ENCODE data around the gene ZNF101. TPM values are rescaled to one million over a fixed set of nuclear protein-coding genes. Genes with fewer than 3 reads are reported as not detected.

The ZNF101 gene
- total RNA-seq, 4 donors from 2014 or later = 5.5 to 8.2 (median 6.5) TPM

- no peak for TF ChIP-seq CTCF (IDR thresholded peaks at IDR 0.05)
- no peak for TF ChIP-seq POLR2A (IDR thresholded peaks at IDR 0.05)
- no peaks in the 10 kb centered on the region for H3K9me3 ChIP-seq
- H3K27ac ChIP-seq = no peak overlapping the region
- 78 to 86% methylated on average over 6 to 12 of the region's 17 CpGs for WGBS, 2 donors
- intact Hi-C loops (cut with DNase I) = no loop called here
- H3K27me3 ChIP-seq = no peaks in the 10 kb centered on the region
- no peak for DNase-seq
- no peak overlapping the region for H3K4me3 ChIP-seq
- peaks cover 33 to 63% (median 48%) of the 10 kb centered on the region in 3 donors for H3K36me3 ChIP-seq
- H3K4me1 ChIP-seq = peaks cover 15 to 53% (median 31%) of the 10 kb centered on the region in 3 donors
Measured at GRCh38 chr19:19659646-19660245, 8.9 kb upstream of the ZNF101 start.

- Histone ChIP-seq H3K27me3 (no peaks in the 10 kb centered on the region), H3K9me3 (no peaks in the 10 kb centered on the region), H3K36me3 (peaks cover 19 to 48% (median 33%) of the 10 kb centered on the region in 3 donors), H3K4me3 (peak overlapping the region in 1 of 4 donors; percentile 100), H3K4me1 (peaks cover 15 to 53% (median 31%) of the 10 kb centered on the region in 3 donors), H3K27ac (peak overlapping the region in 2 of 4 donors; percentile 17 to 34)
- TF ChIP-seq POLR2A (IDR thresholded peaks at IDR 0.05) = no peak
- TF ChIP-seq CTCF (IDR thresholded peaks at IDR 0.05) = no peak
- no peak for DNase-seq
- WGBS, 2 donors = 80 to 82% methylated on average over 9 to 10 of the region's 10 CpGs
- intact Hi-C loops (cut with DNase I) = no loop called here
Measured at GRCh38 chr19:19661141-19661674, 7.4 kb upstream of the ZNF101 start.

GRCh38 chr19:19661675-19662251, 6.9 kb upstream of the ZNF101 start:
- intact Hi-C loops (cut with DNase I) = no loop called here
- H3K4me1 ChIP-seq = peaks cover 15 to 53% (median 31%) of the 10 kb centered on the region in 3 donors
- DNase-seq = no peak
- H3K4me3 ChIP-seq = peak overlapping the region in 2 of 4 donors; percentile 100
- H3K27me3 ChIP-seq = no peaks in the 10 kb centered on the region
- peak overlapping the region in 2 of 4 donors; percentile 34 to 96 for H3K27ac ChIP-seq
- no peak for TF ChIP-seq CTCF (IDR thresholded peaks at IDR 0.05)
- TF ChIP-seq POLR2A (IDR thresholded peaks at IDR 0.05) = no peak
- WGBS, 2 donors = 59 to 69% methylated on average over 12 to 14 of the region's 18 CpGs
- H3K36me3 ChIP-seq = peaks cover 13 to 43% (median 28%) of the 10 kb centered on the region in 3 donors
- no peaks in the 10 kb centered on the region for H3K9me3 ChIP-seq

GRCh38 chr19:19662344-19662743, 6.3 kb upstream of the ZNF101 start:
- Histone ChIP-seq H3K9me3 (no peaks in the 10 kb centered on the region), H3K4me3 (peak overlapping the region in 3 of 4 donors; percentile 99 to 100 (median 100)), H3K36me3 (peaks cover 7 to 37% (median 23%) of the 10 kb centered on the region in 3 donors), H3K4me1 (peaks cover 15 to 53% (median 31%) of the 10 kb centered on the region in 3 donors), H3K27me3 (no peaks in the 10 kb centered on the region), H3K27ac (peak overlapping the region in 2 of 4 donors; percentile 96 to 98)
- intact Hi-C loops (cut with DNase I) = no loop called here
- DNase-seq = no peak
- WGBS, 2 donors = 80 to 86% methylated on average over 8 of the region's 8 CpGs
- TF ChIP-seq CTCF (IDR thresholded peaks at IDR 0.05) = no peak
- TF ChIP-seq POLR2A (IDR thresholded peaks at IDR 0.05) = no peak

- Histone ChIP-seq H3K9me3 (no peaks in the 10 kb centered on the region), H3K36me3 (peaks cover 7 to 32% (median 17%) of the 10 kb centered on the region in 3 donors), H3K4me3 (peak overlapping the region; percentile 78 to 100 (median 100)), H3K4me1 (peaks cover 15 to 54% (median 31%) of the 10 kb centered on the region in 3 donors), H3K27me3 (no peaks in the 10 kb centered on the region), H3K27ac (peak overlapping the region; percentile 87 to 98 (median 96))
- intact Hi-C loops (cut with DNase I) = no loop called here
- no peak for DNase-seq
- 3 to 7% methylated on average over 12 to 13 of the region's 17 CpGs for WGBS, 2 donors
- TF ChIP-seq CTCF (IDR thresholded peaks at IDR 0.05) (no peak), POLR2A (IDR thresholded peaks at IDR 0.05) (no peak)
Measured at GRCh38 chr19:19662871-19663255, 5.8 kb upstream of the ZNF101 start.
